ENCODE measurements around the gene TRAF7. TPM values are rescaled to one million over a fixed set of nuclear protein-coding genes. Genes with fewer than 3 reads are reported as not detected.

Gene TRAF7
- 37.1 to 58.7 TPM (median 50.7 TPM) in 5 replicates for total RNA-seq (2022; extraction: Qiagen RNA extraction; ENCODE audit: low read depth)

GRCh38 chr16:2155091-2155950 is at the start of gene TRAF7:
TRAF7 (plus strand) TSS chr16:2155782; CDS start chr16:2163921, 8,139 bp downstream.

GRCh38 chr16:2135770-2136490 is 19.7 kb upstream of the TRAF7 start, which contains the start of gene PKD1:
PKD1 (minus strand) TSS chr16:2135898; CDS start chr16:2135689, 209 bp downstream.

GRCh38 chr16:2147981-2148671 is 7.5 kb upstream of the TRAF7 start, which contains the start of gene RAB26:
RAB26 (plus strand) TSS chr16:2148625; CDS start chr16:2148784, 159 bp downstream.

GRCh38 chr16:2196162-2196980 is 40.8 kb downstream of the TRAF7 start, which contains the start of gene CASKIN1:
CASKIN1 (minus strand) TSS chr16:2196605; CDS start chr16:2196432, 173 bp downstream.

GRCh38 chr16:2205104-2205966 is 49.8 kb downstream of the TRAF7 start, which contains the start of gene MLST8:
MLST8 (plus strand) TSS chr16:2205454; CDS start chr16:2206086, 632 bp downstream.

GRCh38 chr16:2210386-2211365 is 55.1 kb downstream of the TRAF7 start, which contains the start of gene BRICD5:
BRICD5 (minus strand) TSS chr16:2210863; CDS start chr16:2210833, 30 bp downstream.

GRCh38 chr16:2214719-2214968 is 59.1 kb downstream of the TRAF7 start, which contains the start of gene PGP:
PGP (minus strand) TSS chr16:2214840; CDS start chr16:2214777, 63 bp downstream.

GRCh38 chr16:2223221-2223941 is 67.8 kb downstream of the TRAF7 start, which contains the start of gene E4F1:
E4F1 (plus strand) TSS chr16:2223591; CDS start chr16:2223614, 23 bp downstream.

Other genes with a start within 250 kb of the TRAF7 start
- gene HS3ST6, start 237.4 kb upstream of the TRAF7 start, total RNA-seq (2022; extraction: Qiagen RNA extraction; ENCODE audit: low read depth) = 1.4 to 2.7 TPM (median 2.2 TPM) in 5 replicates
- gene MSRB1, start 212.6 kb upstream of the TRAF7 start, total RNA-seq (2022; extraction: Qiagen RNA extraction; ENCODE audit: low read depth) = 33.4 to 43.1 TPM (median 40.4 TPM) in 5 replicates
- 0.13 to 0.21 TPM in 2 of 5 replicates, not detected in the others for gene RPL3L, start 201.1 kb upstream of the TRAF7 start, total RNA-seq (2022; extraction: Qiagen RNA extraction; ENCODE audit: low read depth)
- 238 to 320 TPM (median 255 TPM) in 5 replicates for gene NDUFB10, start 196.2 kb upstream of the TRAF7 start, total RNA-seq (2022; extraction: Qiagen RNA extraction; ENCODE audit: low read depth)
- gene RPS2, start 191.0 kb upstream of the TRAF7 start, total RNA-seq (2022; extraction: Qiagen RNA extraction; ENCODE audit: low read depth) = 4,023 to 5,272 TPM (median 5,225 TPM) in 5 replicates
- gene RNF151, start 188.9 kb upstream of the TRAF7 start, total RNA-seq (2022; extraction: Qiagen RNA extraction; ENCODE audit: low read depth) = not detected in 5 replicates
- gene TBL3, start 183.7 kb upstream of the TRAF7 start, total RNA-seq (2022; extraction: Qiagen RNA extraction; ENCODE audit: low read depth) = 28.5 to 41.0 TPM (median 37.8 TPM) in 5 replicates
- gene NOXO1, start 174.3 kb upstream of the TRAF7 start, total RNA-seq (2022; extraction: Qiagen RNA extraction; ENCODE audit: low read depth) = 0.25 to 0.58 TPM (median 0.37 TPM) in 3 of 5 replicates, not detected in the others
- gene GFER, start 171.6 kb upstream of the TRAF7 start, total RNA-seq (2022; extraction: Qiagen RNA extraction; ENCODE audit: low read depth) = 21.9 to 49.2 TPM (median 39.8 TPM) in 5 replicates
- 5.5 to 8.3 TPM (median 8.1 TPM) in 5 replicates for gene SYNGR3, start 165.8 kb upstream of the TRAF7 start, total RNA-seq (2022; extraction: Qiagen RNA extraction; ENCODE audit: low read depth)
- gene ZNF598, start 146.0 kb upstream of the TRAF7 start, total RNA-seq (2022; extraction: Qiagen RNA extraction; ENCODE audit: low read depth) = 43.7 to 60.1 TPM (median 56.5 TPM) in 5 replicates
- gene NPW, start 136.0 kb upstream of the TRAF7 start, total RNA-seq (2022; extraction: Qiagen RNA extraction; ENCODE audit: low read depth) = 0.44 to 1.7 TPM (median 0.85 TPM) in 5 replicates
- gene NHERF2, start 128.9 kb upstream of the TRAF7 start, total RNA-seq (2022; extraction: Qiagen RNA extraction; ENCODE audit: low read depth) = 48.2 to 73.8 TPM (median 68.4 TPM) in 5 replicates
- 37.9 to 51.7 TPM (median 44.3 TPM) in 5 replicates for gene NTHL1, start 107.9 kb upstream of the TRAF7 start, total RNA-seq (2022; extraction: Qiagen RNA extraction; ENCODE audit: low read depth)
- gene TSC2, start 107.8 kb upstream of the TRAF7 start, total RNA-seq (2022; extraction: Qiagen RNA extraction; ENCODE audit: low read depth) = 30.8 to 44.5 TPM (median 43.0 TPM) in 5 replicates
- gene PKD1, start 19.9 kb upstream of the TRAF7 start, total RNA-seq (2022; extraction: Qiagen RNA extraction; ENCODE audit: low read depth) = 36.9 to 55.8 TPM (median 48.0 TPM) in 5 replicates
- 2.4 to 4.9 TPM (median 2.9 TPM) in 5 replicates for gene RAB26, start 7.2 kb upstream of the TRAF7 start, total RNA-seq (2022; extraction: Qiagen RNA extraction; ENCODE audit: low read depth)
- 0.35 to 0.55 TPM (median 0.45 TPM) in 5 replicates for gene CASKIN1, start 40.8 kb downstream of the TRAF7 start, total RNA-seq (2022; extraction: Qiagen RNA extraction; ENCODE audit: low read depth)
- 38.1 to 52.1 TPM (median 49.1 TPM) in 5 replicates for gene MLST8, start 49.7 kb downstream of the TRAF7 start, total RNA-seq (2022; extraction: Qiagen RNA extraction; ENCODE audit: low read depth)
- gene BRICD5, start 55.1 kb downstream of the TRAF7 start, total RNA-seq (2022; extraction: Qiagen RNA extraction; ENCODE audit: low read depth) = 3.6 to 6.2 TPM (median 5.0 TPM) in 5 replicates
- gene PGP, start 59.1 kb downstream of the TRAF7 start, total RNA-seq (2022; extraction: Qiagen RNA extraction; ENCODE audit: low read depth) = 18.4 to 32.7 TPM (median 32.3 TPM) in 5 replicates
- gene E4F1, start 67.8 kb downstream of the TRAF7 start, total RNA-seq (2022; extraction: Qiagen RNA extraction; ENCODE audit: low read depth) = 15.7 to 26.0 TPM (median 24.9 TPM) in 5 replicates
- 0.80 to 1.7 TPM (median 1.6 TPM) in 5 replicates for gene DNASE1L2, start 80.7 kb downstream of the TRAF7 start, total RNA-seq (2022; extraction: Qiagen RNA extraction; ENCODE audit: low read depth)
- 47.7 to 92.0 TPM (median 91.2 TPM) in 5 replicates for gene ECI1, start 95.8 kb downstream of the TRAF7 start, total RNA-seq (2022; extraction: Qiagen RNA extraction; ENCODE audit: low read depth)
- 248 to 285 TPM (median 258 TPM) in 5 replicates for gene RNPS1, start 112.3 kb downstream of the TRAF7 start, total RNA-seq (2022; extraction: Qiagen RNA extraction; ENCODE audit: low read depth)
- 15.9 to 20.5 TPM (median 20.2 TPM) in 5 replicates for gene ABCA3, start 184.9 kb downstream of the TRAF7 start, total RNA-seq (2022; extraction: Qiagen RNA extraction; ENCODE audit: low read depth)